ENCODE results near the gene SPC24.
"Not testable (repeated sequence)": the region's sequence is repeated elsewhere in the genome, so short reads cannot be mapped to it uniquely, and the experiment has no call there.

The SPC24 gene

DNA sequence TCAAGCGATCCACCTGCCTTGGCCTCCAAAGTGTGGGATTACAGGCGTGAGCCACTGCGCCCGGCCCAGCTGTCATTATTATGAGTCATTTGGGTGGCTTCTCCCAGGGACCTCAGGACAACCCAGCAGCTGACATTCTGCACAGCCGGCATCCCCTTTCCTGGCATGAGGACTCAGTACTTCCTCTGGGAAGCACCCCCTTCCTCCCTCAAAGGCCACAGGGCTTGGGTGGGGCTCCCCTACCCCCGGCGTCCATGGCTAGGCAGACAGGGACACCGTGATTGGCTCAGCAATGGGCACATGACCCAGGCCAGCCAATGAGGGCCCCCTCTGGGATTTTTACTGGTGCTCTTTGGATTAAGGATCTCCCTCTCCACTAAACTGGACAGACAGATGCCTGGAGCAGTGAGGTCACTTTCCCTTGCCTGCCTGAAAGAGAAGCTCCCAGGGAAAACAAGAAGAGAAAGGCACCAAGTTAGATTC lies 35.7 kb upstream of the SPC24 start:
- no peak overlapping the region for H3K4me3 ChIP-seq (ENCODE audit: low read depth, low read length)
- DNase-seq (ENCODE audit: low read depth): no peak
- TF ChIP-seq, protein P1, sequence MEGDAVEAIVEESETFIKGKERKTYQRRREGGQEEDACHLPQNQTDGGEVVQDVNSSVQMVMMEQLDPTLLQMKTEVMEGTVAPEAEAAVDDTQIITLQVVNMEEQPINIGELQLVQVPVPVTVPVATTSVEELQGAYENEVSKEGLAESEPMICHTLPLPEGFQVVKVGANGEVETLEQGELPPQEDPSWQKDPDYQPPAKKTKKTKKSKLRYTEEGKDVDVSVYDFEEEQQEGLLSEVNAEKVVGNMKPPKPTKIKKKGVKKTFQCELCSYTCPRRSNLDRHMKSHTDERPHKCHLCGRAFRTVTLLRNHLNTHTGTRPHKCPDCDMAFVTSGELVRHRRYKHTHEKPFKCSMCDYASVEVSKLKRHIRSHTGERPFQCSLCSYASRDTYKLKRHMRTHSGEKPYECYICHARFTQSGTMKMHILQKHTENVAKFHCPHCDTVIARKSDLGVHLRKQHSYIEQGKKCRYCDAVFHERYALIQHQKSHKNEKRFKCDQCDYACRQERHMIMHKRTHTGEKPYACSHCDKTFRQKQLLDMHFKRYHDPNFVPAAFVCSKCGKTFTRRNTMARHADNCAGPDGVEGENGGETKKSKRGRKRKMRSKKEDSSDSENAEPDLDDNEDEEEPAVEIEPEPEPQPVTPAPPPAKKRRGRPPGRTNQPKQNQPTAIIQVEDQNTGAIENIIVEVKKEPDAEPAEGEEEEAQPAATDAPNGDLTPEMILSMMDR (IDR thresholded peaks at IDR 0.05; ENCODE audit: control insufficient read depth, extremely low read depth, insufficient read depth): no peak

DNA sequence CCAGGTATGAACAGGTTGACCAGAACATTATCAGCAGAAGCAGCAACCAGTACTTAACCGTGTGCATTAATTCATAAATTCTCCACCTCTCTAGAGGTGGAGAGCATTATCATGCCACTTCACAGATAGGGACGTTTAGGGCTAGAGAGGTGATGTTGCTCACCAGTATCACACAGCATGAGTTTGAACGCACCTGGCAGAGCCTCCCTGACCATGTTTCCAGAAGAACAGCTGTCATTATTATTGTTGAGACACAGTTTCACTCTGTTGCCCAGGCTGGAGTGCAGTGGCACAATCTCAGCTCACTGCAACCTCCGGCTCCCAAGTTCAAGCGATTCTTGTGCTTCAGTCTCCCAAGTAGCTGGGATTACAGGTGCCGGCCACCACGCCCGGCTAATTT lies 34.9 kb upstream of the SPC24 start:
- H3K4me3 ChIP-seq (ENCODE audit: low read depth, low read length): no peak overlapping the region
- TF ChIP-seq, protein P1 (IDR thresholded peaks at IDR 0.05; ENCODE audit: control insufficient read depth, extremely low read depth, insufficient read depth): no peak
- DNase-seq (ENCODE audit: low read depth): no peak

DNA sequence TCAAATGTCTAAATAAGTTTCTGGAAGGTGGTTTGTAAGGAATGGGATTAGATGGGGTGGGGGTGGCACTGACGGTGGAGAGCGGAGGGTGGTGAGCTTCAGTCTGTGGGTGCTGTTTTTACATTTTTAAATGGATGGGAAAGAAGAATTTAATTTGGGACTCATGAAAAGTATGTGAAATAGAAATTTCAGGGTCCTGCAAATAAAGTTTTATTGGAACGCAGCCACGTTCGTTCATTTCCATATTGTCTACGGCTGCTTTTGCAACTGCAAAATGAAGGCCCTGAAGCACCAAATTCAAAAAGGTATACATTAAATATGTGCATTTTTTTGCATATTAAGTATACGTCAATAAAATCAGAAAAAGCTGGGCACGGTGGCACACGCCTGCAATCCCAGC lies 31.9 kb upstream of the SPC24 start:
- DNase-seq (ENCODE audit: low read depth): no peak

DNA sequence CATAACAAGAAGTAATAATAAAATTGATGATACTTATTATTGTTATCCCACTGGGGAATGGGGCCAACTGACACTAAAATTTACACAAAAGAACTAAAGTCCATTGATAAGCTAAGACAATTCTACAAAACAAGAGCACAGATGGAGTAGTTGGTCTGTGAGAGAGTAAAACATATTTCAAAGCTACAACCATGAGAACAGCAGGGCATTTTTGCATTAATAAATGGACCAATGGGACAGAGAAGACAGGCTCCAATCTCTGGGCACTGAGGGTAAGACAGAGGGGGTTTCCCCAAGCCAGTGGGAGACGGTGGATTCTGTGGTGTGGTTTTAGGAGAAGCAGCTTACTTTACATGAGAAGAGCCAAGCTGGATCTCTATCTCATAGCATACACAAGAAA lies 27.4 kb upstream of the SPC24 start:
- TF ChIP-seq, protein P1 (IDR thresholded peaks at IDR 0.05; ENCODE audit: control insufficient read depth, extremely low read depth, insufficient read depth): no peak
- no peak overlapping the region for H3K4me3 ChIP-seq (ENCODE audit: low read depth, low read length)
- DNase-seq (ENCODE audit: low read depth): no peak

More for the DNA sequence above, 31.9 kb upstream of the SPC24 start:
- no peak overlapping the region for H3K4me3 ChIP-seq (ENCODE audit: low read depth, low read length)
- TF ChIP-seq, protein P1 (IDR thresholded peaks at IDR 0.05; ENCODE audit: control insufficient read depth, extremely low read depth, insufficient read depth): no peak

DNA sequence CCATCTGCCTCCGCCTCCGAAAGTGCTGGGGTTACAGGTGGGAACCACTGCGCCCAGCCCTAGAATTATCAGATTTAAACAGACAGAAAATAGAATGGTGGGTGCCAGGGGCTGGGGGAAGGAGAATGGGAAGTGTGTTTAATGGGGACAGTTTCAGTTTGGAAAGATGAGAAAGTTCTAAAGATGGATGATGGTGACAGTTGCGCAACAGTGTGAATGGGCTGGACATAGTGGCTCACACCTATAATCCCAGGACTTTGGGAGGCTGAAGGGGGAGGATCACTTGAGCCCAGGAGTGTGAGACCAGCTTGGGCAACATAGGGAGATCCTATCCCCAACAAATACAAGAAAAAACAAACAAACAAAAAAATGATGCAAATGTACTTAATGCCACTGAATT lies 25.9 kb upstream of the SPC24 start:
- TF ChIP-seq, protein P1 (IDR thresholded peaks at IDR 0.05; ENCODE audit: control insufficient read depth, extremely low read depth, insufficient read depth): no peak
- no peak for DNase-seq (ENCODE audit: low read depth)
- H3K4me3 ChIP-seq (ENCODE audit: low read depth, low read length): no peak overlapping the region

DNA sequence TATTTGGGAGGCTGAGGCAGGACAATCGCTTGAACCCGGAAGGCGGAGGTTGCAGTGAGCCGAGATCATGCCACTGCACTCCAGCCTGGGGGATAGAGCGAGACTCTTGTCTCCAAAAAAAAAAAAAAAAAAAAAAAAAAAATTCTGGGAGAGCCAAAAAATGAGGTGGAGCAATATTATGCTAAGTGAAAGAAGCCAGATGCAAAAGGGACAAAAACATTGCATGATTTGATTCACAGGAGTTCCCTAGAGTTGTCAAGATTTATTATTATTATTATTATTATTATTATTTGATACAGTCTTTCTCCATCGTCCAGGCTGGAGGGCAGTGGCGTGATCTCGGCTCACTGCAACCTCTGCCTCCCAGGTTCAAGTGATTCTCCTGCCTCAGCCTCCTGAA lies 25.4 kb upstream of the SPC24 start:
- not testable (repeated sequence) for H3K4me3 ChIP-seq (ENCODE audit: low read depth, low read length); DNase-seq (ENCODE audit: low read depth)

DNA sequence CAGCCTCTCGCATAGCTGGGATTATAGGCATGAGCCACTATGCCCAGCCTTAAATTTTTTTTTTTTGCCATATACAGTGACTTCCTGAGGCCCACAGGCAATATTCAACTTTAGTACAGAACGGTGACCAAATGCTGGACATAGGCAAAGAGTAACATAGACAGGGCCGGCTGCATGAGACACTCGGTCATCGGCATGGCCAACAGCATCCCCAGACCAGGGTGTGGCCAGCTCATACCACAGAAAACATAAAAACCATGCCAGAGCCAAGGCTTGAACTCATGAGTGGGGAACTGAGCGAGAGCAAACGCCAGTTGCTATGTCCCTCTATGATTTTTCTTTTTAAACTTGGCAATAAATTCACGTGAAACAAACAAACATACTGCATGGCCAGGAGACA lies 24.8 kb upstream of the SPC24 start:
- no peak overlapping the region for H3K4me3 ChIP-seq (ENCODE audit: low read depth, low read length)
- TF ChIP-seq, protein P1 (IDR thresholded peaks at IDR 0.05; ENCODE audit: control insufficient read depth, extremely low read depth, insufficient read depth): no peak
- DNase-seq (ENCODE audit: low read depth): no peak

Measured in LNCaP clone FGC (cell line).